DND-41 (cell line): ENCODE data around the gene PAGE4.

Experiments
- ATAC-seq: fragments of 200-7000 bp; cut with Tn5 transposase; 3 replicates; pipeline ENCODE4 v1.9.1; 2021; ENCODE audit warnings: low read depth; ENCODE audit not compliant: insufficient read depth
- DNase-seq: peaks from one replicate; pipeline ENCODE4 v3.0.0-alpha.2; 2020
- H2AFZ ChIP-seq: 2 replicates; pipeline ENCODE4 v1.6.0; 2012; ENCODE audit warnings: low read depth, low read length
- H3K27ac ChIP-seq: 2 replicates; pipeline ENCODE4 v1.5.1; 2012; ENCODE audit warnings: low read length, inconsistent platforms
- H3K27me3 ChIP-seq: fragments of 200-600 bp; sonication (generic); 2 replicates; pipeline ENCODE4 v1.6.0; 2012; ENCODE audit warnings: low read length, mild to moderate bottlenecking, inconsistent platforms; ENCODE audit not compliant: insufficient read depth, poor library complexity
- H3K36me3 ChIP-seq: 2 replicates; pipeline ENCODE4 v1.5.1; 2012; ENCODE audit warnings: low read length, inconsistent platforms; ENCODE audit not compliant: insufficient read depth
- H3K4me1 ChIP-seq: 2 replicates; pipeline ENCODE4 v1.5.1; 2012; ENCODE audit warnings: mild to moderate bottlenecking, low read length; ENCODE audit not compliant: insufficient read depth
- H3K4me2 ChIP-seq: 2 replicates; pipeline ENCODE4 v1.6.0; 2012; ENCODE audit warnings: mild to moderate bottlenecking, moderate library complexity, low read length, inconsistent platforms; ENCODE audit not compliant: insufficient read depth
- H3K4me3 ChIP-seq, 2 experiments: fragments of 200-600 bp in 1 of 2; shearing (Covaris generic) in 1 of 2; 2 replicates each; pipeline ENCODE4 v1.5.1; 2012 to 2016; ENCODE audit warnings: inconsistent platforms in 2 of 2, low read length in 2 of 2, mild to moderate bottlenecking in 2 of 2, low read depth in 1 of 2, moderate library complexity in 1 of 2
- H3K79me2 ChIP-seq: 2 replicates; pipeline ENCODE4 v1.6.0; 2012; ENCODE audit warnings: low read length, inconsistent platforms; ENCODE audit not compliant: insufficient read depth
- H3K9ac ChIP-seq: 2 replicates; pipeline ENCODE4 v1.6.0; 2012; ENCODE audit warnings: low read depth, mild to moderate bottlenecking, inconsistent platforms, low read length, moderate library complexity
- H3K9me3 ChIP-seq: 2 replicates; pipeline ENCODE4 v1.5.1; 2012; ENCODE audit warnings: low read length, moderate library complexity, mild to moderate bottlenecking, inconsistent platforms; ENCODE audit not compliant: insufficient read depth, severe bottlenecking
- H4K20me1 ChIP-seq: 2 replicates; pipeline ENCODE4 v1.6.0; 2012; ENCODE audit warnings: low read length; ENCODE audit not compliant: insufficient read depth
- CTCF ChIP-seq: IDR thresholded peaks from 2 replicates; pipeline ENCODE4 v1.5.1; 2012; ENCODE audit warnings: borderline replicate concordance, low read length, moderate library complexity, mild to moderate bottlenecking; ENCODE audit not compliant: poor library complexity, severe bottlenecking; ENCODE audit errors: extremely low read depth
- EZH2 ChIP-seq: IDR thresholded peaks from 3 replicates; pipeline ENCODE4 v1.6.1; 2012; ENCODE audit warnings: borderline replicate concordance, low read depth, mild to moderate bottlenecking, moderate library complexity, low read length, inconsistent platforms; ENCODE audit not compliant: severe bottlenecking

Gene PAGE4

GRCh38 chrX:49848275-49848674 lies 19.2 kb downstream of the PAGE4 start:
- H3K4me3 ChIP-seq = no peak overlapping the region
- no peak overlapping the region for H3K9ac ChIP-seq
- no peaks in the 10 kb centered on the region for H3K9me3 ChIP-seq
- no peak overlapping the region for H3K4me2 ChIP-seq
- H3K36me3 ChIP-seq = no peaks in the 10 kb centered on the region
- no peaks in the 10 kb centered on the region for H3K79me2 ChIP-seq
- H2AFZ ChIP-seq = no peak overlapping the region
- no peak for TF ChIP-seq EZH2
- no peak for TF ChIP-seq CTCF
- no peaks in the 10 kb centered on the region for H4K20me1 ChIP-seq
- no peak for ATAC-seq
- H3K27me3 ChIP-seq = peaks cover under 1% of the 10 kb centered on the region
- DNase-seq = no peak
- no peaks in the 10 kb centered on the region for H3K4me1 ChIP-seq
- no peak overlapping the region for H3K27ac ChIP-seq

- no peaks in the 10 kb centered on the region for H3K9me3 ChIP-seq
- no peaks in the 10 kb centered on the region for H3K36me3 ChIP-seq
- no peaks in the 10 kb centered on the region for H3K79me2 ChIP-seq
- no peak for TF ChIP-seq CTCF
- TF ChIP-seq EZH2 = no peak
- peaks cover 2% of the 10 kb centered on the region for H3K27me3 ChIP-seq
- H3K4me1 ChIP-seq = no peaks in the 10 kb centered on the region
- no peak overlapping the region for H3K4me3 ChIP-seq
- no peak overlapping the region for H3K4me2 ChIP-seq
- DNase-seq = no peak
- no peak overlapping the region for H3K9ac ChIP-seq
- no peaks in the 10 kb centered on the region for H4K20me1 ChIP-seq
- ATAC-seq = no peak
- H2AFZ ChIP-seq = no peak overlapping the region
- no peak overlapping the region for H3K27ac ChIP-seq
These were observed 20.9 kb downstream of the PAGE4 start for GRCh38 chrX:49850028-49850427.

- H3K27ac ChIP-seq = no peak overlapping the region
- no peak overlapping the region for H3K4me2 ChIP-seq
- H3K36me3 ChIP-seq = no peaks in the 10 kb centered on the region
- no peaks in the 10 kb centered on the region for H3K4me1 ChIP-seq
- H3K27me3 ChIP-seq = peaks cover 2% of the 10 kb centered on the region
- ATAC-seq = no peak
- TF ChIP-seq CTCF (no peak), EZH2 (no peak)
- no peak overlapping the region for H3K9ac ChIP-seq
- H4K20me1 ChIP-seq = no peaks in the 10 kb centered on the region
- no peak overlapping the region for H3K4me3 ChIP-seq
- H2AFZ ChIP-seq = no peak overlapping the region
- no peak for DNase-seq
- no peaks in the 10 kb centered on the region for H3K79me2 ChIP-seq
- no peaks in the 10 kb centered on the region for H3K9me3 ChIP-seq
These were observed 24.6 kb downstream of the PAGE4 start for GRCh38 chrX:49853661-49854060.

- Histone ChIP-seq H3K4me1 (no peaks in the 10 kb centered on the region), H3K4me2 (no peak overlapping the region), H3K36me3 (no peaks in the 10 kb centered on the region), H3K9ac (no peak overlapping the region), H3K79me2 (no peaks in the 10 kb centered on the region), H4K20me1 (no peaks in the 10 kb centered on the region), H3K27me3 (peaks cover 2% of the 10 kb centered on the region), H3K9me3 (no peaks in the 10 kb centered on the region), H3K4me3 (no peak overlapping the region), H2AFZ (no peak overlapping the region), H3K27ac (no peak overlapping the region)
- ATAC-seq (no peak), DNase-seq (no peak)
- TF ChIP-seq EZH2 (no peak), CTCF (no peak)
These were observed 27.7 kb downstream of the PAGE4 start for GRCh38 chrX:49856819-49857218.
